Right kidney (tissue), 1 donor: Measurements from ENCODE around the gene CRIP2.

ENCODE experiments used
- DNase-seq: peaks from one replicate; pipeline ENCODE4 v3.0.0-alpha.2; 2016

CRIP2 gene

DNA sequence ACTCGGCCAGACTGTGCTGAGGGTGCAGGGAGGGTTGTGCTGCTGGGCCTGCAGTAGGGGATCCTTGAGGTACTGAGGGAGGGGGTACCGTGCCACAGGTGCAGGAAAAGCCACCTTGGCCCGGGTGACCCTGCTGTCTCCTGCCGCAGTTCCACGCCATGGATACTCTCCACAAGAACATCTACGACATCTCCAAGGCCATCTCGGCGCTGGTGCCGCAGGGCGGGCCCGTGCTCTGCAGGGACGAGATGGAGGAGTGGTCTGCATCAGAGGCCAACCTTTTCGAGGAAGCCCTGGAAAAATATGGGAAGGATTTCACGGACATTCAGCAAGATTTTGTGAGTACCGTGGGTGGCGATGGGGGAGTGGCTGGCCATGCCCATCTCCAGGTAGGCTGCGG is 14.0 kb upstream of the CRIP2 start:
- DNase-seq = no peak

DNA sequence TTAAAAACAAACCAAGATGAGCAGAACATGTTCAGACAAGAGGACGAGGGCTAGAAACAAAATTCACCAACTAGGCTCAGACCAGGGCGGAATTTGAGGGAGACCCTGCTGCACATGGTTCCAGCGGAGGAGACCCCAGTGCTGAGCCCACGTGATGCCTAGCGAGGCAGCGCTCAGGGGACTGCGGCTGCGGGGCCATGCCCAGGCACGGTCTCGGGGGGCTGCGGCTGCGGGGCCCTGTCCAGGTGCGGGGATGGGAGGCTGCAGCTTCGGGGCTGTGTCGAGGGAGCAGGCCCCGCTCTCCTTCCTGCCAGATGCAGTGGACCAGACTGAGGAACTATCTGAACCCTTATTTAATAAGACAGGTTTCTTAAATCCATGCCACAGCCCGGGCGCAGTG is 12.7 kb upstream of the CRIP2 start:
- DNase-seq = no peak

DNA sequence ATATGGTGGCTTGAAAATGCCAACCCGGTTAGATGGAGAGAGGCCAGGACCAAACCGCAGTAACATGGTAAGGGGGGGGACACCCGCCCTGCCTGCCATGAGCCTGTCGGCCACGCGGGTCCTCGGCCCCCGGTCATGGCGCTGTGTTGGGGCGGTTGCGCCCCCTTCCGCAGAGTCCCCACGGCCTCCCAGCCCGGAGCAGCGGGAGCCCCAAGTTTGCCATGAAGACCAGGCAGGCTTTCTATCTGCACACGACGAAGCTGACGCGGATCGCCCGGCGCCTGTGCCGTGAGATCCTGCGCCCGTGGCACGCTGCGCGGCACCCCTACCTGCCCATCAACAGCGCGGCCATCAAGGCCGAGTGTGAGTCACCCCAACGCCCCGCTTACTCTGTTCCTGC is 10.1 kb upstream of the CRIP2 start:
- no peak for DNase-seq

DNA sequence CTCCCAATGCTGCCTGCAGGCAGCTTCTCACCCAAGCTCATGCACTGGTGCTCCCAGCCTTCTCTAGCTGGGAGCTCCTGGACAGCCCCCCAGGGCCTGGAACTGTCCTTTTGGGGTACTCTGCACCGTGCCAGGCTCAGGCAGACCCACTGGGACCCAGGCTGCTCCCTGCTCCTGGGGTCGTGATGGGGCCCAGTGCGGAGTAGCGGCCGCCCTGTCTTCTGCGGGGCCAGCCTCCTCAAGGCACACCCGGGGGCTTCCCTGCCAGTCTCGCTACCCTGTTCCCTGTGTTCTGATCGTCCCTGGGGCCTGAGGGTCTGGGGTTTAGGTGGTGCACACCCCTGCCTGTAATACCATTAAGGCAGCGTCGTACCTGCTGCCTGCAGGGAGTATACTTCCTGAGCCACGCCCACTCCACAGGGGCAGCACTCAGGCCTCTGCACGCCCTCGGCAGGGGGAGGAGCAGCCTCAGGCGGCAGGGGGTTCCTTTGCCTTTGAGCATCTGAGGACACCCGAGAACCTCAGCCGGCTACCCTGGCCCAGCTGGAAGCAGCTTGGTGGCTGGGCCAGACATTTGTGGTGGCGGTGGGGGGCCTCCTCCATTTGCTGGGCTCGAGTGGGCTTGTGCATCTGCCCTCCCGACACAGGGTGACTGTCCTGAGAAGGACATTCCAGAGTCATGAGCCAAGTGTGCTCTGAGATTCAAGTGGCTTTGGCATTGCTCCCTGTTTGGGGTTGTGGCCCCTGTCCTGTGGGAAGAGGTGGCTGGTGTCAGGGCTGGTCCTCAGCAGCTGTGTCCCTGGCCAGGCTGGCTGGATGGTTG is 9.2 kb upstream of the CRIP2 start:
- no peak for DNase-seq

DNA sequence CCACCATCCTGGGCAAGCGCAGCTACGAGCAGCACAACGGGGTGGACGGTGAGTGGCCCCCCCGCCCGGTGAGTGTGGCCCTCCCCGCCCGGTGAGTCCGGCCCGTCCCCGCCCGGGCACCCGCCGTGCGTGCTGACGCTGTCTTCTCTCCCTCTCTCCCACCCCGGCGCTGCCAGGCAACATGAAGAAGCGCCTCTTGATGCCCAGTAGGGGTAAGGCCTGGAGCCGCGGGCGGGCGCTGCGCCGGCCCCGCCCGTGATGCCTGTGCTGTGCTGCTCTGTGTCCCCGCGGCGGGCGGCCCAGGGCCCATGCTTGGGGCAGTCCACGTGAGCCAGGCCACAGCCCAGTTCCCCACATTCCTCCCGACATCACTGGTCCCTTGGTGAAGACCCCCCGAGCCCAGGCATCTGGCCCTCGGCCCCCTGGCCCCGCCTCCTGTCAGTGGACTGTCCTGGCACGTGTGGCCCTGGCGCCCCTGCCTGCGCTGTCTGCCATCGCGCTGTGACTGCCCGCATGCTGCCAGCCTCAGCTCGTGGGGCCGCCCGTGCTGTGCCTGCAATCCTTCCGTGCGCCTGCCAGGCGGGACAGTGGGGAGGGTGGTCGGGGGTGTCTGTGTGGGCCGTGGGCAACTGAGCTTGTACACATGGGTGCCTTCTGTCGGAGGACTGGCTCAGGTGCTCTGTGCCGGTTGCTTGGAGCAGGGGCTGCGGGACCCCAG is 7.9 kb upstream of the CRIP2 start:
- no peak for DNase-seq

DNA sequence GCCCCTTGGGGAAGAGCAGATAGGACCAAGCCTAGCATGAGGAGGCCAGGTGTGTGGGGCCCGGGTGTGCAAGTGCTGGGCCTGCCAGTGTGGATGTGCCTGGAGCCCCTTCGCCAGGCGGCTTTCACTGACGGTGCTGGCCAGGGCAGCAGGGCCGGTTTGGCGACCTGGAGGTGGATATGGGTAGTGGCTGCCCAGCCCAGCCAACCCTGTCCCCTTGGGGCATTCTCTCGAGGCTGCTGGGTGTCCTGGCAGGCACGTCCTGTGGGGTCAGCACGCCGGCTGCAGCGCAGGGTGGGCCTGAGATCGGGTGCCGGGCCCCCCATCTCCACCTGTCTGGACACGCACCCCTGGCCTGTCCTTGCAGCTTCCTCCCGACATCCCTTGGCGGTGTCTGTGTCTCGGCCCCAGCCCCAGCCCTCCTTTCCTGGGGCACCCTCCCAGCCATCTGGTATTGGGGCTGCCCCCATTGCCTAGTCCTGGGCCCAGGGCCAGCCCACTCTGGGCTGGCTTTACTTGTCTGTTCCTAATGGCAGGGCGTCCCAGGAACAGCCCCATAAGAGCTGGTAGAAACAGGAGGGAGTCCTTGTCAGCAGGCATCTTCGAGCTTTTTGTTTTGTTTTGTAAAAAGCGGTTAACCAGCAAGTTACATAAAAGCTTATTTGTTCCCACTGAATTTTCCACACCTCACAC is 7.2 kb upstream of the CRIP2 start:
- no peak for DNase-seq

DNA sequence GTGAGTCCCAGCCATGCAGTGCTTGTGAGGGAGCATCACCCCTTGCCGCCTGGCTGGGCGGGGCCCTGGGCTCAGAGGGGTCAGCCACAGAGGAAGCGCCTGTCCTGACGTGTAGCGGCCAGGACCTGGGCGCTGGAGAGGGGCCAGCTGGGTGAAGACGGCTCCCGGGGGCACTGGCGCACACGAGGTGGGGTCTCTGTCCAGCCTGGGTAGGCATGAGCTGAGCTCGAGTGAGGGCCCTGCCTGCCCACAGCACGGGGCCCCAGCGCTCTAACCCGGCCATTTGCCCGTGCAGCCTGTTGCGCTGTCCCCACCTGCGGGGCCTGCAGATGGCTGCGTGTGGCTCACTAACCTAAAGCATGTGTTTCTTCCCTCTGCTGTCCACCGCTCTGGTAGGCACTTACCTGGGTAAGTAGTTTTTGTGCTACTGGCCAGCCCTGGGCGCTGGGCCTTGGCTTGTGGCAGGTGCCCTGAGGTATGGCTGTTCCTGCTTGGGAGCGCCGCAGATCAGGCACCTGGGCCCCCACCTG is 6.6 kb upstream of the CRIP2 start:
- DNase-seq = no peak

DNA sequence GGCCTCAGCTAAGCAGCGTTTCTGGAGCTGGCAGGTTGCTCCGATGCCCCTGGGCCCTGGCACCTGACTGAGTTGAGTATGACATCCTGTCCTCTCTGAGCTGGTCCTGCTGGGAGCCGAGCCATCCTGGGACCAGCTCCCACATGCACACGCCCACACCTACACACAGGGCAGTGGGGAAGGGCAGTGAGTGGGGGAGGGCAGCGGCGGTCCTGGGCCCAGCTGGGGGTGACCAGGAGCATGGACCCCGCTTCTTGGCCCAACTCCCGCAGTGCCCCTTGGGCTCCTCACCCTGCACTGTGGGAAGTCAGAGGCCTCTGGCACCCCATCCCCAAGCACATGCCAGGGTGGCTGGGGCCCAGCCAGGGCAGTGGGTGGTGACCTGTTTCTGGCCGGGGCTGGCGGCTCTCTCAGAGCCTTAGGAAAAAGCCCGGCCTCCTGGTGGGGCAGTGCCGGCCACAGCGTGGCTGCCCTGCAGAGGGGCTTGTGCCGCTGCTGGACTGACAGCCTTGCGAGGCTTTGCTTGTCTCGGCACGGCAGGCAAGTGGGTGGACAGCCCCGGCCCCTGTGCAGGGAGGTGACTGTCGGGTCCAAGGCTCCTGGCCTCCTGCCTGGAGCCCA is 5.9 kb upstream of the CRIP2 start:
- no peak for DNase-seq

DNA sequence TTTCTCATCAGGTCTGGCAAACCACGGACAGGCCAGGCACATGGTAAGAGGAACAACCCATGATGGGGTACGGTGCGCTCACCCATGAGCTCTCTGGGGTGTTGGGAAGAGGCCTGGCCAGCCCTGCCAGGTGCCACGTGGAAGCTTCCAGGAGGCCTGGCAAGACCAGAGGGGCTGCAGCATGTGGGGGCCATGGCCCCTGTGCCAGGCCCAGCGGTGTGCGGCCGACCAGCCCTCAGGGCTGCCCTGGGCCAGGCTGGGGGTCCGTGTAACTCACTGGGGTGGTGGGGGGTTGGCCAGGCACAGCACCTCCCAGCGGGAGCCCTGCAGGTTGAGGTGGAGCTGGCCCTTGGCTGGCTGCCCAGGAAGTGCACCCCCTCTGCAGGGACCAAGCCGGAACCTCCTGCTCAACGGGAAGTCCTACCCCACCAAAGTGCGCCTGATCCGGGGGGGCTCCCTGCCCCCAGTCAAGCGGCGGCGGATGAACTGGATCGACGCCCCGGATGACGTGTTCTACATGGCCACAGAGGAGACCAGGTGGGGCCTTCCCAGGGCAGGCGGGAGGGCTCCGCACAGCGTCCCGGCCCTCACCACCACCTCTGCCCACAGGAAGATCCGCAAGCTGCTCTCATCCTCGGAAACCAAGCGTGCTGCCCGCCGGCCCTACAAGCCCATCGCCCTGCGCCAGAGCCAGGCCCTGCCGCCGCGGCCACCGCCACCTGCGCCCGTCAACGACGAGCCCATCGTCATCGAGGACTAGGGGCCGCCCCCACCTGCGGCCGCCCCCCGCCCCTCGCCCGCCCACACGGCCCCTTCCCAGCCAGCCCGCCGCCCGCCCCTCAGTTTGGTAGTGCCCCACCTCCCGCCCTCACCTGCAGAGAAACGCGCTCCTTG is 4.9 kb upstream of the CRIP2 start:
- peak; percentile 56 for DNase-seq

DNA sequence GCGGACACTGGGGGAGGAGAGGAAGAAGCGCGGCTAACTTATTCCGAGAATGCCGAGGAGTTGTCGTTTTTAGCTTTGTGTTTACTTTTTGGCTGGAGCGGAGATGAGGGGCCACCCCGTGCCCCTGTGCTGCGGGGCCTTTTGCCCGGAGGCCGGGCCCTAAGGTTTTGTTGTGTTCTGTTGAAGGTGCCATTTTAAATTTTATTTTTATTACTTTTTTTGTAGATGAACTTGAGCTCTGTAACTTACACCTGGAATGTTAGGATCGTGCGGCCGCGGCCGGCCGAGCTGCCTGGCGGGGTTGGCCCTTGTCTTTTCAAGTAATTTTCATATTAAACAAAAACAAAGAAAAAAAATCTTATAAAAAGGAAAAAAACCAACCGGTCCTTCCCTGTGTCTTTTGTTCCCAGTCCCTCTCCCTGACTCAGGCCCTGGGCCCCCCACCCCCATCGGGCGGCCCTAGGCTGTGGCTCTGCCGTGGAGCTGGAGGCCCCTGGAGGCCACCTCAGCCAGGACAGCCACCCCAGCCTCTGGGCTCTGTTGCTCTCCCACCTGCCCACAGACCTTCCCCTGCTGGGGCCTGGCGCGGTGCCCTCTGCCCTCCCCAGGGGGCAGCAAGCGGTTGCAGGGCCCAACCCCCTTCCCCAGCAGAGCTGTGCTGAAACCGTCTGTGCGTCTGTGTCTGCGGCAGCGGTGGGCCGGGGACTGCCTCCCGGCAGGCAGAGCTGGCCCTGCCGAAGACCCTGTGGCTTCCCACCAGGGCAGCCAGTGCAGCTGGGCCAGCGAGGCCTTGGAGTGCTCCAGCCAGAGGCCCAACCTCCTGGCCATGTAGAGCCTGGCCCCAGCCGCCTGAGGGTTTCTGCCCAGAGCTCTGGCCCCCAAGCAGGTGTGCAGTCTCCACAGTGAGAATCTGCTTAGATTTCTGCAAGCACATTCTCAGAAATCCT is 4.0 kb upstream of the CRIP2 start:
- DNase-seq = peak; percentile 71

DNA sequence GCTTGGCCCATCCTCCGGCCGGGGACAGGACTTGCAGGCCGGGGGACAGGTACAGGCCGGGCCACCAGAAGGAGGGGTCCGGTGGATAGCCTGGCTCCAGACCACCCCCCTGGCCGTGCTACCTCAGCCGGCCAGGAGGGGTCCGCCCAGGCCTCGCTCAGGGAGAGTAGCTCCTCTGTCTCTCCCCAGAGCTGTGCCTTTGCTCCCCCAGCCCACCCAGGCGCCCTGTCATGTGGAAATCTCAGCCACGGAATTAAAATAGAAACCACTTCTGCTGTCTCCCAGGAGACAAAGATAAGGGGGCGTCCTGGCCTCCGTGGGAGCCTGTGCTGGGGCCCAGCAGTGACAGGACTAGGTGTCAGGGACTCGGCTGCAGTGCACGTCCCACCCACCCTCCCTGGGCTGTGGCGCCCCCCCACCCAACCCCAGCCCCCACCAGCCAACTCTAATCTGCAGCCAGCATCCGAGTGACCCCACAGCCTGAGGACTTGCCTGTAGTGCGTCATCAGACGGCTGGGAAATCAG is 3.3 kb upstream of the CRIP2 start:
- DNase-seq = no peak

DNA sequence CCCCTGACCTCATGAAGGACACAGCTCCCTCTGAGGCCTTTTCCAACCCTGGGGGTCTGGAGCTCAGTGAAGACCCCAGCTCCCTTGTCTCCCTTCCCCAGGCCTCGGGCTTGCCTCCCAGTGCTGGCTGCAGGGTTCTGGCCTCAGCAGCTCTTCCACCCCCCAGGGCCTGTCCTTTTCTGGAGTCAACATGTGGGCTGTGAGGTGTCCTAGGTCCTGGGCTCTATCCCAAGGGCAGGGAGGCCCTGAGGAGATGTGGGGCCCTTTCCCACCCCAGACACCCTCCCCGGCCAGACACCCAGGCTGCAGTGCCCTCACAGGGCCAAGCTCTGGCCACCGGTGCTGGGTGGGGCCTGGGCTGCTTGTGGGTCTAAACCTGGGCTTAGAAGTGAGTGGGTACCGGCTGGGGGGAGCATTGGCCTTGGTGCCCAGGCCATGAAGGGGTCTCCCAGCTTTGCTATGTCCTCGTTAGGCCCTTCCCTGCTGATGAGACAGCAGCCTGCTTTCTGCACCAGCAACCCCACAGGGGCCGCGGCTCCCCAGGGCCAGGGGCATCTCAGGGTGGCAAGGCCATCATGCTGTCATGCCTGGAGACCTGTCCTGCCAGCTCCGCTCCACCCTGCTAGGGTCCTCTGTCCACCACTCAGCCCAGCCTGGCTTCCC is 2.7 kb upstream of the CRIP2 start:
- no peak for DNase-seq

DNA sequence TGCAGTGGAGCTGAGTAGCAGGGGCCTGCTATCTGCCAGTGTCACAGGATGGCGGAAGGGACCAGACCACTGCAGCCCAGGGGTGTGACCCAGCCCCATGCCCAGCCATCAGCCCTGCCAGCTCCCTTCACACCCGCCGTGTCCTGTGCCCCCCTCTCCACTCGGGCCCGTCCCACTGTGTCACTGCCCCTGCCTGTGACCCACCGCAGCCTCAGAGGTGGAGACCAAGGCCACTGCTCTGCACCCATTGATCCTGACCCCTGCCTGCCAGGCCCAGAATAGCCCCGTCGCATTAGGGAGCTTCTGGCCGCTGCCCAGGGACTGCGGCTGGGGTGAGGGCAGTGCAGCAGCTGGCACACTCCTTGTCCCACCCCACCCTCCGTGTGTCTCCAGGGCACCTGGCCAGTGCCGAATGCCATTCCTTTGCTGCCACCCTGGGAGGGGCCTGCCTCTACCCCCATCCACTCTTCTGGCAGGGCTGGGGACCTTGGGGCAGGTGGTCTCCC is 2.1 kb upstream of the CRIP2 start:
- no peak for DNase-seq

DNA sequence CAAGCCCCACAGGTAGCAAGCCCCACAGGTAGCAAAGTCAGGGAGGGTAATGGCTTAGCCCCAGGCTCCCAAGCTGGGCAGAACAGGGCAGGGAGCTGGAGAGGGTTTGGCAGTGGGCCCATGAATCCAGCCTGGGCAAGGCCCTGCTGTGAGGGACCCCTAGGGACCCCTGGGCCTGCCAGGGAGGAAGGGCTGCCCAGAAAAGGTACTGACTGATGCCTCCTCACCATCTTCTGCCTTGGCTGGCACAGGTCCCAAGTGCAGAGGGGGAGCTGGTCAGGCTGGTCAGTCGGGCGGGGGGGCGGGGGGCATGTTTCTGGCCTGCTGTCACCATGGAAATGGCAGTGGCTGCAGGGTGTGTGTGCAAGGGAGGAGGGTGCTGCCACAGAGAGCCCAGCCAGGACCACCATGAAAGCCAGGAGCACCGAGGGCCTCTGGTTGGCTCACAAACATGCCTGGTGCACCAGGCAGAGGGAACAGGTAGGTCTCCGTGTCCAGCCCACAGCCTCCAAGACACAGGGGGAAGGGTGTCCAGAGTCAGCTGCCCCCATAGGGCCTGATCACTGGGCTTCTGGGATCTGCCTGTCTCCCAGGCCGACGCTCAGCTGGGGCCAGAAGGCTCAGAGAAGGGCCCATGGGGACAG is 1.5 kb upstream of the CRIP2 start:
- DNase-seq = peak; percentile 43

DNA sequence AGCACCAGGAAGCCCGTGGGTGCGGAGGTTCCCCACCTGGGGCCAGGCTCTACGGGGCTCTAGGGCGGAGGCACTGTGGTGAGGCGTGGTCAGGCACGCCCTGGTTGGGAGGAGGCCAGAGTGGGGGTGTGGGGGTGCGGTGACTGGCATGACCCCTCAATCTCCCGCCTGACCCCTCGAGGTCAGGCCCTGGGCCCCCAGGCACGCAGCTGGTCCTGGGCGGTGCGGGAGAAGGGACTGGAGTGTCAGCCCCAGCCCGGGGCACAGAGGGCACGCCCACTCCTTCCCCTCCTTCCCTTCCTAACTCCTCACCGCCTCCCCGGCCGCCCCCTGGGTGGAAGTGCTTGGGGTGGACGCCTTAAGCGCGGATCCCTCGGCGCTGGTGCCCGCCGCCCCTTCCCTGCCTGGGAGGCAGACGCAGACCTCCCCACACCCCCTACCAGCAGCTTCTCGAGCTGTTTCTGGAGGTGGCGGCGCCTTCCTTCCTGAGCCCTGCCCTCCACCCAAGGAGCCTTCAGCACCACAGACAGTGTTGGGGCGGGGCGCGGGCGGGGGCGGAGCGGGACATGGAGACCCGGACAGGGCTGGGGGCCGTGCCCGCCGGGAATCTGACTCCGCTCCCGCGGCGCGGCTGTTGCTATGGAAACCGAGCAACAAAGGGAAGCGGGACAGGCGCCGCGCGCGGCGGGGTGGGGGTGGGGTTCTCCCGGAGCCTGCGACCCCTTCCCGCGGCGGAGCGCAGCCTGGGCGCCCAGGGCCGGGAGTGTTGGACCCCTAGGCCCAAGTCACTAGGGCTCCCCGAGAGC is 741 bp upstream of the CRIP2 start:
- peak; percentile 95 for DNase-seq

DNA sequence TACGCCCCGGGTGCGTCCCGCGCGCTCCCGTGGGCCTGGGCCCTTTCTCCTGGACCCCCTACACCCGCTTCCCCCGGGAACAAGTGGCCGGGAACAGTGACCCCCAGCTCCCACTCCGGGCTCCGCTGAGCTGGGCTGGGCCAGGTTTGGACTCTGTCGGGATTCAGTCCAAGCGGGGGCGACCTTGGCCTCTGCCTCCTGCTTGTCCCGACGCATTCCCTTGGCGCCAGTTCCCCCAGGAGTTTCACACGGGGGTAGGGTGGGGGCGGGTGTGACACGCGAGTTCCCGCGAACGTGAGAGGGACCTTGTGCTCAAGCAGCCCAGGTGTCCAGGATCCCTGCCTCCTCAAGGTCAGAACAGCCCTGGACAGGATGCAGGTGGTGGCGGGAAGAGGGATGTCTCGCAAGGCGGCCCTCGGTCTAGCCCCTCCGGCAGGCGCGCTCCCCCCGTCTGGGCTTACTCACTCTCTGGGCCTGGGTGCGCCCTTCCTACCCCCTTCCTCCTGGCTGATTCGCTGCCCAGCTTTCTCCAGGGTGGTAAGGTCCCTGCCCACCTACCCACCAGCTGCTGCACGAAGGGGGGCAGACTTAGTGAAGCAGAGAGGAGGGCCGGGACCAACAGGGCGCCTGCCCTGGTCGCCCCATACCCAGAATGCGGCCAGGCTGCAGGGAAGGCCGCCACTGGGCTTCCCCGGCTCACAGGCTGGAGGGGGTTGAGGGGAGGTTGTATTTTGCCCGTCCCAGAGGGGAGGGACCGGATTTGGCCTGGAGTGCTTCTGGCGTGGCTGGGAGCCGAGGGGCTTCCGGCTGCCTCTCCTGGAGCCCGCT is 862 bp downstream of the CRIP2 start:
- DNase-seq = peak; percentile 77
